ENCODE measurements around the gene CPEB3.

DNA sequence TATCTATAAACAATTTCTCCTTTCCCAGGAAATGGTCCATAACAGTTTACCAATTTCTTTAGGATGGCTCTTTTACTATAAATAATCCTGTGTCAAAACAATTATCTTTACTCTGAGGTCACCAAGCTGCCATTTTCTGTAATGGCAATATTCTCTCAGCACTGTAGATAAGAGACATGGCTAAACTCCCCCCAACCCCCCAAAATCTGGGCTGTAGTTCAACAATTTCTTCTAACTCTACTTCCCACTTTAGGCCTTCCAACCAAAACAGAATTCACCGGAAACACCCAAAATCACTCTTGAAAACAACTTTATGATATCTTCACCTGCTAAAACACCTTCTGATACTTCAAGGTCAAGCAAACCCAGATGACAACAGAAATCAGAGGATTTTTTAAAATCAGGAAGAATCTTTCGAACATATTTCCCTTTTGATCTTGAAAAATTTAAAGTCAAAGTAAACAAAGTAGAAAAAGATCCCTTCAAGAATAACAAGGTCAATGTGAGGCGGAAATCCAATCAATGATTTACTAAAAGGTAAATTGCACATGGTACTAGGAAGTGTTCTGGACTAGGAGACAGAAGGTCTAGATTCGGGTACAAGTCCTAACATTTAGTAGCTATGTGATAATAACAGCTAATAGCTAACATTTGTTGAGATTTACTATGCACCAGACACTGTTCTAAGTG, 176.8 kb downstream of the CPEB3 start:
- TF ChIP-seq, protein P1, sequence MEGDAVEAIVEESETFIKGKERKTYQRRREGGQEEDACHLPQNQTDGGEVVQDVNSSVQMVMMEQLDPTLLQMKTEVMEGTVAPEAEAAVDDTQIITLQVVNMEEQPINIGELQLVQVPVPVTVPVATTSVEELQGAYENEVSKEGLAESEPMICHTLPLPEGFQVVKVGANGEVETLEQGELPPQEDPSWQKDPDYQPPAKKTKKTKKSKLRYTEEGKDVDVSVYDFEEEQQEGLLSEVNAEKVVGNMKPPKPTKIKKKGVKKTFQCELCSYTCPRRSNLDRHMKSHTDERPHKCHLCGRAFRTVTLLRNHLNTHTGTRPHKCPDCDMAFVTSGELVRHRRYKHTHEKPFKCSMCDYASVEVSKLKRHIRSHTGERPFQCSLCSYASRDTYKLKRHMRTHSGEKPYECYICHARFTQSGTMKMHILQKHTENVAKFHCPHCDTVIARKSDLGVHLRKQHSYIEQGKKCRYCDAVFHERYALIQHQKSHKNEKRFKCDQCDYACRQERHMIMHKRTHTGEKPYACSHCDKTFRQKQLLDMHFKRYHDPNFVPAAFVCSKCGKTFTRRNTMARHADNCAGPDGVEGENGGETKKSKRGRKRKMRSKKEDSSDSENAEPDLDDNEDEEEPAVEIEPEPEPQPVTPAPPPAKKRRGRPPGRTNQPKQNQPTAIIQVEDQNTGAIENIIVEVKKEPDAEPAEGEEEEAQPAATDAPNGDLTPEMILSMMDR (IDR thresholded peaks at IDR 0.05) = no peak
- no peak for TF ChIP-seq POLR2A (IDR thresholded peaks at IDR 0.05)
